ENCODE measurements around the gene FMO1. TPM values are rescaled to one million over a fixed set of nuclear protein-coding genes. Genes with fewer than 3 reads are reported as not detected.

Gene FMO1
- polyA plus RNA-seq, 2 of the 4 experiments (the other 2 are of a cell fraction) = not detected

GRCh38 chr1:171219346-171220080, 28.8 kb upstream of the FMO1 start:
- ATAC-seq = no peak
- 6% methylated on average over 2 of the region's 2 CpGs for WGBS (ENCODE audit: missing lambda C conversion rate)
- DNase-seq (ENCODE audit: low read depth in 1 of 2, low spot score in 1 of 2) = no peak
- no peak overlapping the region for H3K4me3 ChIP-seq
- H3K4me2 ChIP-seq = no peak overlapping the region
- TF ChIP-seq HOXB13 (CRISPR knock-in tag; IDR thresholded peaks at IDR 0.05; ENCODE audit: low read depth) (no peak), FOSL2 (IDR thresholded peaks at IDR 0.05) (no peak), FOSL2 (CRISPR knock-in tag; IDR thresholded peaks at IDR 0.05) (no peak), SREBF2 (IDR thresholded peaks at IDR 0.05) (no peak)
- ChIA-PET CTCF (no interaction called here), POLR2A (no interaction called here)
- no peaks in the 10 kb centered on the region for H3K9me3 ChIP-seq
- no peak overlapping the region for H3K27ac ChIP-seq
- no peaks in the 10 kb centered on the region for H3K4me1 ChIP-seq
- FAIRE-seq = no peak

GRCh38 chr1:171220081-171220420, 28.2 kb upstream of the FMO1 start:
- FAIRE-seq = no peak
- Histone ChIP-seq H3K4me1 (no peaks in the 10 kb centered on the region), H3K4me3 (no peak overlapping the region), H3K9me3 (no peaks in the 10 kb centered on the region), H3K4me2 (no peak overlapping the region), H3K27ac (no peak overlapping the region)
- no peak for ATAC-seq
- no peak for TF ChIP-seq HOXA7 (CRISPR knock-in tag; IDR thresholded peaks at IDR 0.05)
- no peak for TF ChIP-seq PBX3 (IDR thresholded peaks at IDR 0.05)
- WGBS (ENCODE audit: missing lambda C conversion rate) = 38% methylated on average over 2 of the region's 2 CpGs
- ChIA-PET POLR2A (no interaction called here), CTCF (no interaction called here)
- no peak for DNase-seq (ENCODE audit: low read depth in 1 of 2, low spot score in 1 of 2)

GRCh38 chr1:171220581-171221054, 27.7 kb upstream of the FMO1 start:
- POLR2A ChIA-PET = no interaction called here
- ATAC-seq = no peak

GRCh38 chr1:171221665-171222591, 26.4 kb upstream of the FMO1 start:
- 39% methylated on average over 5 of the region's 5 CpGs for WGBS (ENCODE audit: missing lambda C conversion rate)
- ATAC-seq (no peak), FAIRE-seq (no peak), DNase-seq (ENCODE audit: low read depth in 1 of 2, low spot score in 1 of 2) (no peak)
- ChIA-PET CTCF (interaction anchor here (1.0 to 1.4 kb wide), 2 partner anchors 92 to 1294 kb away, joined by 3 to 4 read pairs; partner anchors contain the start of gene FMO4), POLR2A (no interaction called here)
- no peak overlapping the region for H3K4me3 ChIP-seq
- TF ChIP-seq EHMT2 (IDR thresholded peaks at IDR 0.05; ENCODE audit: low read depth) (no peak), SMC3 (IDR thresholded peaks at IDR 0.05) (no peak), PBX3 (IDR thresholded peaks at IDR 0.05) (no peak), RCOR1 (IDR thresholded peaks at IDR 0.05; ENCODE audit: low read depth, low read length) (no peak), NPAS2 (CRISPR knock-in tag; IDR thresholded peaks at IDR 0.05; ENCODE audit: borderline replicate concordance) (no peak), ESRRA (IDR thresholded peaks at IDR 0.05; ENCODE audit: borderline replicate concordance, low read length) (no peak), POLR2A (IDR thresholded peaks at IDR 0.05; ENCODE audit: low read length) (no peak), POLR2AphosphoS2 (conservative IDR thresholded peaks at IDR 0.05; ENCODE audit: low read length) (no peak), NFE2L2 (conservative IDR thresholded peaks at IDR 0.05; ENCODE audit: low read length) (no peak), ZC3H11A (IDR thresholded peaks at IDR 0.05) (no peak), ZFP36 (IDR thresholded peaks at IDR 0.05; ENCODE audit: borderline replicate concordance, partially characterized antibody) (no peak), FOSB (CRISPR knock-in tag; IDR thresholded peaks at IDR 0.05) (no peak), ZNF302 (CRISPR knock-in tag; IDR thresholded peaks at IDR 0.05) (no peak), PHF8 (IDR thresholded peaks at IDR 0.05; ENCODE audit: borderline replicate concordance, low read depth) (no peak), ZSCAN20 (CRISPR knock-in tag; IDR thresholded peaks at IDR 0.05) (no peak)
- H3K27ac ChIP-seq = no peak overlapping the region
- H3K4me2 ChIP-seq = no peak overlapping the region
- H3K9me3 ChIP-seq = no peaks in the 10 kb centered on the region
- H3K4me1 ChIP-seq = no peaks in the 10 kb centered on the region

More at GRCh38 chr1:171220581-171221054, 27.7 kb upstream of the FMO1 start:
- Histone ChIP-seq H3K4me2 (no peak overlapping the region), H3K9me3 (no peaks in the 10 kb centered on the region), H3K4me3 (no peak overlapping the region), H3K4me1 (no peaks in the 10 kb centered on the region), H3K27ac (no peak overlapping the region)
- FAIRE-seq (no peak), DNase-seq (ENCODE audit: low read depth in 1 of 2, low spot score in 1 of 2) (no peak)
- TF ChIP-seq TFCP2L1 (CRISPR knock-in tag; IDR thresholded peaks at IDR 0.05) (no peak), ZC3H11A (IDR thresholded peaks at IDR 0.05) (no peak), FOSL2 (IDR thresholded peaks at IDR 0.05) (no peak), FOSL2 (CRISPR knock-in tag; IDR thresholded peaks at IDR 0.05) (no peak), EP300 (IDR thresholded peaks at IDR 0.05) (no peak)
- 78% methylated on average over 11 of the region's 11 CpGs for WGBS (ENCODE audit: missing lambda C conversion rate)
- CTCF ChIA-PET = no interaction called here

Measured in A549 (cell line).